Measurements from ENCODE around the gene TCP11.

DNA sequence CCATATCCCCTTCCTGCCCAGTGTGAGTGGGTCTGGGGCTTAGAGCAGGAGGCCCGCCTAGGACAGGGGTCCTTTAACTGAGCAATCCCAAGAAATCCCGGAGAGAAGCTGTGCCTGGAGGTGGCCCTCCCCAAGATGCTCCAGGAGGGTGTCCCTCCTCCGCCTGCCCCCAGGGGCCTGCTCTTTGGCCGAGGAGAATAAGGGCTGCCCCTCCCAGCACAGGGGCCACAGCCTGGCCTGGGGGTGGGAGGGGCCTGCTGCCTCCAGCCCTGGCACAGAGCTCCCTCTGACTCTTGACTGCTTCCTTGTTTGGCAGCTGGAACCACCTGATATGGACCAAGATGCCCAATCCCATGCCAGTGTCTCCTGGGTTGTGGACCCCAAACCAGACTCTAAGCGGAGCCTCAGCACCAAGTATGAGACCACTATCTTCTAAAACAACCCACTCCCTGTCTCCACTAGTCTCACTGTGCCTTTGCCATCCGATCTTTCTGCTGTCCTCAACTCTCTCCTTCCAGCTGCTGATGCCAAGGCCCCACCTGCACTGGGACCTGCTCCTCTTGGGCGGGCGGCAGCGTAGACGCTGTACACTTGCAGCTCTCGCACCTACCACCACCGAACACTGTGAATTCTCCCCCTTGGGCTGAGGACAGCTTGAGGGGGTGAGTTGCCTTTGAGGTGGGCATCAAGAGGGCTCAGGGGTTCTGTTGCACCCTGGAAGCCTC lies 54.3 kb downstream of the TCP11 start:
- TF ChIP-seq, protein P1, sequence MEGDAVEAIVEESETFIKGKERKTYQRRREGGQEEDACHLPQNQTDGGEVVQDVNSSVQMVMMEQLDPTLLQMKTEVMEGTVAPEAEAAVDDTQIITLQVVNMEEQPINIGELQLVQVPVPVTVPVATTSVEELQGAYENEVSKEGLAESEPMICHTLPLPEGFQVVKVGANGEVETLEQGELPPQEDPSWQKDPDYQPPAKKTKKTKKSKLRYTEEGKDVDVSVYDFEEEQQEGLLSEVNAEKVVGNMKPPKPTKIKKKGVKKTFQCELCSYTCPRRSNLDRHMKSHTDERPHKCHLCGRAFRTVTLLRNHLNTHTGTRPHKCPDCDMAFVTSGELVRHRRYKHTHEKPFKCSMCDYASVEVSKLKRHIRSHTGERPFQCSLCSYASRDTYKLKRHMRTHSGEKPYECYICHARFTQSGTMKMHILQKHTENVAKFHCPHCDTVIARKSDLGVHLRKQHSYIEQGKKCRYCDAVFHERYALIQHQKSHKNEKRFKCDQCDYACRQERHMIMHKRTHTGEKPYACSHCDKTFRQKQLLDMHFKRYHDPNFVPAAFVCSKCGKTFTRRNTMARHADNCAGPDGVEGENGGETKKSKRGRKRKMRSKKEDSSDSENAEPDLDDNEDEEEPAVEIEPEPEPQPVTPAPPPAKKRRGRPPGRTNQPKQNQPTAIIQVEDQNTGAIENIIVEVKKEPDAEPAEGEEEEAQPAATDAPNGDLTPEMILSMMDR (IDR thresholded peaks at IDR 0.05), result no peak
- no peak for TF ChIP-seq POLR2A (IDR thresholded peaks at IDR 0.05)

Measured in right lobe of liver (tissue), 4 donors.